Cardiac fibroblast (primary cell): Measurements from ENCODE around the gene SLC8A3.

Experiments used
- DNase-seq, 2 donors: peaks; one replicate each; pipeline versions ENCODE4 v3.0.0 to v3.0.0-alpha.2; 2010; ENCODE audit warnings: low read depth in 2 of 2
- H3K4me3 ChIP-seq, 2 donors: replicated peaks in 1 of 2; 1 replicate in 1 of 2; 2 replicates in 1 of 2; pipeline ENCODE4 v1.5.1; 2011; ENCODE audit warnings: low read depth in 2 of 2, low read length in 2 of 2, mild to moderate bottlenecking in 2 of 2, moderate library complexity in 1 of 2
- CTCF ChIP-seq: IDR thresholded peaks from one replicate; pipeline ENCODE4 v1.5.1; 2011; ENCODE audit warnings: low read depth, mild to moderate bottlenecking, low read length, inconsistent platforms

Gene SLC8A3

DNA sequence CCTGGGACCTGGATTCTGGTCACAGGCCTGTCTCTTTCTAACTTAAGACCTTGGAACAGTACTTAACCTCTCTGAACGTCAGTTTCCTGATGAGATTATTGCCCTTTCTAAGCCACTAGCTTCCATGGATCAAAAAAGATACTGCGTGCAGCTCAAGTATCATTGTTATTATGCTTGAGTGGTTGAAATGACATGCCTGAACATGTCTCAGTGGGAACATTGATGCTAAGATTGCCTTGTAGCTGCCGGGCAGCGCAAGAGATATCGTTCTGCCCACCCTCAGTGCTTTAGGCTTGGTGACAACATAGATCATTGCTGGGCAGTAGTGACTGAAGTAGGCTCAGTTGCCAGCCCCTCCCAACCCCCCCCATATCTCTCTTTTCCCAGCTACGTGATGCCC, 177.7 kb downstream of the SLC8A3 start:
- no peak for TF ChIP-seq CTCF
- H3K4me3 ChIP-seq = no peak overlapping the region
- no peak for DNase-seq

DNA sequence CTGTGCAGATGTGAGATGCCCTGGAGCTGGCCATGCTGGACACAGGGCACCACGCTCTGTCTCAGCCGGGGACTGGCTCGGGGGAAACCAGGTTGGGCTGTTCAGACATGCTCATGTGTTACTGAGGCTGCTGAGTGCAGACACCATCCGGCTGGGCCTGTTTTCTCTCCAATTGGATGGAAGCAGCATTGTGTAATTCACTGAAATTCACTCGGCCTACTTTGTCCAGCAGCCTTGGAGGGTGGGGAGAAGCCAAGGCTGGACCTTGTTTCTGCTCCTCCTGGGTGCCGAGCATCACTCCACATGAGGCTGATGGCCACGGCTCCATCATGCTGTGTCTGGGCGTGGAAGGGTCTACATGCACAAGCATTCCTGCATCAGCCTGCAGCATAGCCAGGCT, 178.8 kb downstream of the SLC8A3 start:
- TF ChIP-seq CTCF = no peak
- DNase-seq = no peak
- no peak overlapping the region for H3K4me3 ChIP-seq

GRCh38 chr14:70008284-70009262, 180.2 kb downstream of the SLC8A3 start:
- no peak for DNase-seq
- TF ChIP-seq CTCF = no peak
- no peak overlapping the region for H3K4me3 ChIP-seq

DNA sequence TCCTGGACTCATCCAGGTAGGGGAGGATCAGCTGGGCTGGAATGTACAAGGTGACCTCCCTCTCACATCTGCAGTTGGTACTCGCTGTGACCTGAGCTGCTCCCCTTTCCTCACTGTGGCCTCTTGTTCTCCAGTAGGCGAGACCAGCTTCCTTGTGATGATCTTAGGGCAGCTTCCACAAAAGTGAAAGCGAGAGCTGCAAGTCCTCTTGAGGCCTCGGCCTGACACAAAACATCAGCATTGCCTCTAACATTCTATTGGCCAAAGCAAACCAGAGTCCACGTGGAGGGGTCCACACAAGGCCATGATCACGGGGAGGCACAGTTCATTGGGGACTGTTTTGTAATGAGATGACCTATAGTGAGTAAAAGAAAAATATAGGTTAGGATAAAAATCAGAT, 182.1 kb downstream of the SLC8A3 start:
- no peak for TF ChIP-seq CTCF
- H3K4me3 ChIP-seq = no peak overlapping the region
- DNase-seq = no peak

- no peak overlapping the region for H3K4me3 ChIP-seq
- no peak for DNase-seq
- no peak for TF ChIP-seq CTCF
These were observed 183.4 kb downstream of the SLC8A3 start for GRCh38 chr14:70005281-70005805.

- no peak for TF ChIP-seq CTCF
- DNase-seq = no peak
- H3K4me3 ChIP-seq = no peak overlapping the region
These were observed 184.0 kb downstream of the SLC8A3 start for GRCh38 chr14:70004791-70005190.
